GM21529 (cell line): ENCODE data around the gene RPAP3.

ENCODE experiments used
- ATAC-seq: cut with Tn5 transposase; IDR thresholded peaks from one replicate; pipeline ENCODE4 v1.9.1; 2021; ENCODE audit not compliant: unreplicated experiment

RPAP3 gene

DNA sequence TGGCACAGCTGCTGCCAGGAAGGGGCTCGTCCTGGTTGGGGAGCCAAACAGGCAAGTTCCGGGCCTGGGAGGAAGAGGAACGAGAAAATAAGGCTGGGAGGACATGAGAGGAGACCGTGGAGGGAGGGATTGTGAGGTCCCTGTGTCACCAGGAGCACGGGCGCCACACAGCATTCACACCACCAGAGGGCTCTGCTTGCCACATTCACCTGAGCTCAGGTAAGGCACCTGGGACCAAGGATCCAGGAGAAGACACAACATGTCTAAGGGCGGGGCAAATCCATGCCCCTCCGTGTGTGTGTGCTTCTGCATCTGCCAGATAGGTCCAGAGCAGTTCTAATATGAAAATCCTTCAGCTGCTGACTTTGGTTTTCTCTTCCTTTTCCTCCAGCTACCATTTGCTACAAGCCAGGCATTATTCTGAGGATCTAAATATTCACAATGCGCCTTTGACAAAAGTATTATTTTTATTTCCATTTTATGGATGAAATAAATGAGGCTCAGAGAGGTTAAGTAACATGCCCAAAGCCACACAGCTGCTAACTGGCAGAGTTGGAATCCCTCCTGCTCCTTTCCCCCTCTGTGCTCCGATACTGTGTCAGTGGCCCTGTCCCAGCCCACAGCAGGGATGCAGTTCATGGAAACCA is 38.3 kb upstream of the RPAP3 start:
- ATAC-seq = no peak

DNA sequence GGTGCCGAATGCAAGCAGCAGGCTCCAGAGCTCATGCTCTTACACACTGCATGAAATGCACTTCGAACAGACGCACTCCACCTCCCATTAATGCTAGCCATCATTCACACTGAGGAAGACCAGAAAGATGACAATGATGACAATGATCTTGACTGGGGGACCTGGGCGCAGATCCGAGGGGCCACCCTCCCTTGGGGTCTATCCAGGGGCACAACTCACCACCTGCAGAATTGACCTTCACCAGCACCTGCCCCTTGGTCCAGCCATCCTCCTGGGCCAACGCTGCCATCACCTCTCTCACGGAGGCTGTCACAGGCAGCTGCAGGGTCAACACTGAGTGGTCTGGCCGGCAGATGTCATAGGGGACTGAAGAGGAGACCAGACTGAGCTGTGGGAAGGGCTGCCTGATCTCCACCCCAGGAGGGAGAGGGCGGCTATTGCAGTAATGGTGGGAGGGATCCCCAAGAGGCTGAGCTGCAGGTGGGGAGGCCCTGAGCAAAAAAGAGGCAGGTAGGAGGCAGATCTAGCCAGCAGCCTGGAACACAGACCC is 37.6 kb upstream of the RPAP3 start:
- ATAC-seq = no peak

DNA sequence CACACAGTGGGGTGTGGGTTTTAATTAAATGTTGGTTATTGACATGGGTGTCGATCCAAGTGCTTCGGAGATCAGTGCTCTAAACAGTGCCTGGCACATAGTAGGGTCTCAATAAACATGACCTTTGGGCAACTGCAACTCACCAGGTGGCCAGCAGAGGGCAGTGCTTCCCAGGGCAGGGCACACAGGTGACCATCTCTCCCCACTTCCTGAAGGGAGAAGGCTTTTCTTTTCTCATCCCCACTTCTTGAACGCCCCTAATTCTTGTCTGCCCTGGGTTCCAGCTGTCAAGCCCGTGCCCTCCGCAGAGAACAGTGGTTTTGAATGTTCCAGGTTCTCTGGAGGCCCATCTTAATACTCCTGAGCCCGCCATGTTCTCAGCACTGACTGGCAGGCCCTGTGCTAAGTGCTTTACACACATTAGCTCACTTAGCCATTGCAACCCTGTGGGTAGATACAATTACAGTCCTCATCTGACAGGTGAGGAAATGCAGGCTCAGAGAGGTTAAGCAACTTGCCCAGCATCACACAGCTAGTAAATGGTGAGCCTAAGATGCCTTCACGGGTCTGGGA is 36.5 kb upstream of the RPAP3 start:
- no peak for ATAC-seq

DNA sequence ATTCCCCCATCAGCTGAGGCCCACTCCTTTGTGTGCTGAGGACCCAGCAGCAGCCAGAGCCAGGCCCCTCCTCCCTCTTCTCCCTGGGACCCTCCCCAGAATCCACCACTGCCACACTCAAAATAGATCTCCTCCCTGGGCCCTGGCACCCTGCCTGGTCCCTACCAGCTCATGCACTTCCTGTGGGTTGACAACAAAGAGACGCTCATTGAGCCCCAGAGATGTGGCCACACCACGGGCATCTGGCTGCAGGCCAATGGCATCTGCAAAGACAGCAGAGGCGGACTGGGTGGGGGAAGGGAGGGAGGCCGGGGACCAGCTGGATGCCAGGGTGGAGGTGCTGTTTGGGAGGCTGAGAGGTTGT is 35.5 kb upstream of the RPAP3 start:
- no peak for ATAC-seq

DNA sequence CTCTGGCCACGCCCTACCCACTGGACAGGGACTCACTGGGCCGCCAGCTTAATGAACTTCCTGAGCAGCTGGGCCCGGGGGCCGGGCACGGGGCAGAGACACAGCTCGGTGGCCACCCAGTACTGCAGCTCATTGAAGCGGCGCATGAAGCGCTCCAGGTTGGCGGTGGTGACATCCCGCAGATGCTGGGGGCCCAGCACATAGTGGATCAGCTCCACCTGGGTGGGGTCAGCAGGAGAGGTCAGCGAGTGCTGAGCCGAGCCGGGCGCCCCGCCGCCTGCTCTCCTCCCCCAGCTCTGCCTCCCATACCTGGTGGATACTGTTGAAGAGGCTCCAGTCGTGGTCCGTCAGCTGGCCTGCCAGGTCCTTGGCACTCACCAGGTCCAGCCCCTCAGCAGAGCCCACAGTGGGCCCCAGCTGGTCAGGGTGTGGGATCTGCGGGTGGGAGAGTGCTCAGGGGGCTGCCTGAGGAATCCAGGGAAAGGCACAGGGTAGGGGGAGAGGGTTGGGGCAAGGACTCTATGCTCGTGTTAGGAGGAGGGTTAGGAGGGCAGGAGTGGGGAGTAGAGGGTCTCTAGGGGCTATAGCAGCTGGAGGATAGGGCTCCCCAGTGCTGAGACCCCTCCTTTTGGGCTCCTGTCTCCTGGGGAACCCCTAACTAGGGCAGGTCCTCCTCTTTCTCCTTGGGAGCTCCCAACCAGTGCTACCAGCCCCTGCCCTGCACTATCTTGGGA is 34.9 kb upstream of the RPAP3 start:
- ATAC-seq = peak; percentile 47

DNA sequence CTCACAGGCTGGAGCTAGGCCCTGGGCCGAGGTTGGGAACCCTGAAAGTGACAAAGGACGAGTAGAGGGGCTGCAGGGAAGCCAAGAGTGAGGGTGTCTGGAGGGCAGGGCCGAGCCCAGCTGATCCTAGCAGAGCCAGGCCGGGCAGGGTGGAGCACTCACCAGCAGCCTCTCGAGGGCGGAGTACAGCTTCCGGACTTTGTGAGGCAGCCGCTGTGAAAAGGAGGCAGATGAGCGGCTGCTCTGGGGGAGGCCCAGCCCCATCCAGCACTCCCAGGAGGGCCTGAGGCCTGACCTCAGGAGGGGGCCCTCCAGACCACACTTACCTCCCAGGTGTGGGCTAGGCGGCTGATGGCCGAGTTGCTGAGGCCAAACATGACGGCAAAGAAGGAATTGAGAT is 34.1 kb upstream of the RPAP3 start:
- peak; percentile 69 for ATAC-seq

DNA sequence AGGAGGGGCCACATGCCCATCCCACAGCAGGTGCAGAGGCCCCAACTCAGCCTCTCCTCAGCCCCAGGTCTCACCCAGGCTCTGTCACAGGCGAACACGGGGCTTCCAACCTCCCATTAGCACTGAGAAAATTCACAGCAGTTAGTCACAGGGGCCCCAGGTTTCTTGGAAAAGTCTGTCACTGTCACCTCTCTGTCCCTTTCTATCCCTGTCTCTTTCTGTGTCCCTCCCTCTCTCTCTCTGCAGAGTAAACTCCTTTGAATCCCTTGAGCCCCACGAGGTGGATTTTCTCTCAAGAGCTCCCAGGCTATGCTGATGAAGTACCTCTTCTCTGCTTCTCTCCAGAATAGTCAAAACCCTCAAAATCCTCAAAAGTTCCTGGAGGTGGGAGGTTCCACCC is 33.5 kb upstream of the RPAP3 start:
- no peak for ATAC-seq

DNA sequence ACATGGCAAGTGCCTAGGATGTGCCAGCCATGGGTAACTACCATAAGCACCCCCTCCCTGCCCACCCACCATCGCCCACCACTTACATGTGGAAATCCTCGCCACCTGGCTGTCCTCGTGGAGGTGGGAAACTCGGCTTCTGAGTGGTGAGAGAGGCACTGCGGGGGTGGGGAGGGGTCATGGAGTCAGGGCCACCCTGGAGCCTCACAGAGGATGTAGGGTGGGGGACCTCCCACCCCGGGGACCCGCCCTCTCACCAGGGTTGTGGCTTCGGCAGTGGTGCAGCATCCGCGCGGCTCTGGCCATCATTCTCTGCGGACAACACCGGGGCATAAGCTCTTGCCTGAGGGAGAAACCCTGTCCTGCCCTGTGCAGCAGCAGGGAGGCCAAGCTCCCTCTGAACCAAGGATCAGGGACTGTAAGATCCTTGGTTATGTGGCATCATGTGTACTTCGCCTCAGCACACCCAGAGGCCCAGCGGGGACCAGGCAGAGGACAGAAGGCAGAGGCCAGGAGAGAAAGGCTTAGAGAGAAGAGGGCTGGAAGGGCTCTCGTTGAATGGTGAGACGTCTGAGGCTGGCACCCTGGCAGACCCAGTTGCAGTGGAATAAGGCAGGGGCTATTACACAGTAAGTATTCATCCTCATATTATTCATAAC is 32.2 kb upstream of the RPAP3 start:
- ATAC-seq = no peak

DNA sequence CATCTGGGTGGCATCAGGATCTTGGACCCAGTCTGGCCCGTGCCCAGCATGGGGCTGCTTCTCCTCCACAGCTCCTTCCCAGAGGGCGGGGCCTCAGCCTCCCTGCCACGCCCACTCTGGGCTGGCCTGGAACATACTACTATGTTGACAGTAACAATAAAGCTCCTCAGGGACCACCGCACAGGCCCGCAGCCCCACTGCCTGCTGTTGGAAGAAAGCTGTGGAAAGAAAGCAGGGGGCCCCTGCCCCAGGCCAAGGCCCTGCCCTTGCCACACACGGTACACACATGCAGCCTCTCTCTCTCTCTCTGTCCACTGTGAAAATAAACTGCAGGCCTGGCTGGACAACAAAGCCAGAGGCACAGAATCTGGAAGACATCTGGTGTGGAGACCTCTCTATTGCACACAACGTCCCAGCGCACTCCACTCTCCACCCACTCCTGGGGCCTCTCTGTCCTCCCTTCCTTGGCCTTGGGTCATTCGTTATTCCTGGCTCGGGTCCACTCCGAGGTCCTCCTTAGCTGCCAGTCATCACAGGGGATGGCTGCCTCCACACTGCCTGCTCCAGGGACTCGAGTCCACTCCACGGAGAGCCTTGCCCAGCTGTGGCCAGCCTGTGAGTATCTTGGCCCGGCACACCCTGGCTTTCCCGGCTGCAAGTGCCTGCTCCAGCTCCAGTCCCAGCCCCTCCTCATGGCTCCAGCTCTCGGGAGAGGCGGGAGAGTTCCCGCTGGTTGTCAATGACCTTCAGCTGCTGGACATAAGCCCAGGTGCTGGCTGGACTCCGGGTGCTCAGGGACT is 31.2 kb upstream of the RPAP3 start:
- no peak for ATAC-seq

DNA sequence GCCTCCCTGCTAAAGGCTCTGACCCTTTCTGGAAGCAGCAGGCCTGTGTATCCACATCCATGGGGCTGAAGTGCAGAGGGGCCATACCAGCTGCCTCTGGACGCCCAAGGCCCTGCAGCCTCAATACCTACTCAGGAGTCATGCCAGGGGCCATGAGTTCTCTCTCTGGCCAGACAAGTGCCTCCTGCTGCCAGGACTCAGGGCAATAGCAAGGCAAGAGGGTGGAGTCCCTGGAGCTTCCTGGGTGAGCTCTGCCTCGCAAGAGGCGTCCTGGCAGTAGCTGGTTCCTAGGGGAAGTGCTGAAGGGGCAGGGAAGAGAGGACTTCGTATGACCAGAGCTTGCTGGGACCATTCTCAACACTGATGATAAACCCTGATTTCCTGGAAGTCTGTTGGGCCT is 30.4 kb upstream of the RPAP3 start:
- no peak for ATAC-seq

DNA sequence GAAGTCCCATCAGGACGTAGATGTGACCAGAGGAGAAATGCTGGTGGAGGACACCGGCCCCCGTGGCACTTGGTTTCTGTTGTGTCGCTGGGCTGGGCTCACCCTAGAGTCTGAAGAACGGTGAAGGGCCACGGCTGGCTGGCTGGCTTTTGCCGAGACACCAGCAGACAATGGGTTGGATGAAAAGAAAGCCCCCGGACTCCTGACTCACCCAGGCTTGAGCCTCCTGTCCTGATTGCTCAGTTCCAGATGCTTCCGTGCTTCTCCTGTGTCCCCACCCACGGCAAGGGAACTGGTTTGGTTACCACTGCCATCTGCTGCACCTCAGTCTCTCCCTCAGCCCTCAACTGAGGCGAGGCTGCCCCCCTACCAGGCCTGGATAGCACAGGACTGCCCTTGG is 29.8 kb upstream of the RPAP3 start:
- ATAC-seq = no peak

DNA sequence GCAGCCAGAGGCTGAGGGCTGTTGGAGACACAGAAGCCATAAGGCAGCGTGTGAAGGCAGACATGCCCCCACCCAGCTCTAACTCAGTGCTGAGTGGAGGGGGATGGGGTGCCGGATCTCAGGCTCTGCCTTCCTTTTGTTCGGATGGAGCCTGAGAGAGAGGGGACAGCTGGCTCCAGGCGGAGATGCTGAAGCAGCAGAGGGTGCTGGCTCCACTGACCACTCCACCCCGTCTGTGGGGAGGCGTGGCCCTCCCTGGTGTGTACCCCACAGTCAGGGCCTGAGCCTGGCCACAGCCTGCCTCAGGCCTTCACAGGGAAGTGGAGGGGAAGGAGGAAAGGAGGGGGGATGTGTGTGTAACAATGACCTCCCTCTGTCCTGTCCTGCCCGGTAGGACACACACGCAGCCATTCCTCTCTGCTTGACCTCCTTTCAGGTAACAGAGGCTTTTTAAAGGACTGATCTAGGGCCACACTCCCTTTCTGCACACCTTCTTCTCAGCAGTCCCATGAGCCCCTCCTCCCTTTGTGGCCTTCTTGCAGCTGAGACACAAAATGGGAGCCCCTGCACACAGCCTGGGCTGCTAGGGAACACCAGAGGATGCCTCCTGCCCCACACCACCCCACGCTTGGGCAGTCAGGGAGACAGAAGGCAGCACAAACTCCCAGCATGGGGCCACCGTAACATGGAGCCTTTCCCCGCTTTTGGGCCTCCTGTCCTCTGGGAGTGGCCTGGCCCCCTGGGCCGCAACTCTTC is 29.1 kb upstream of the RPAP3 start:
- no peak for ATAC-seq

DNA sequence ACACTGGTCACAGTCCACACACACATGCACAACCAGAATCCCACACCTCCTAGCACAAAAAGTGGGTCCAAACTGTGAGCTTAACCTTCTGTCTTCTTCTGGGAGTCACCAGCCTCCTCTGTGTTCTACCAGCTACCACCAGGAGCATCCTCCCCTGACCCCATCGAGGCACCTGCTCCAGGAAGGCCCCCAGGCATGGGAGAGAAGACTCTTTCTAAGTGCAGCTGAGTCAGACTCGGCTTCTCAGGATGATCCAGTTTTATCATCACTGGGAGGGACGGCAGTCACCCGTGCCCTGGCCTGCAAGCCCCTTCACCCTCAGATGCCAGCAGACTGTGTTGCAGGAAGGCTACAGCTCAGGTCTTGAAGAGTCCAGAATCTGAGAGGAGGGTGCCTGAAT is 27.3 kb upstream of the RPAP3 start:
- no peak for ATAC-seq

DNA sequence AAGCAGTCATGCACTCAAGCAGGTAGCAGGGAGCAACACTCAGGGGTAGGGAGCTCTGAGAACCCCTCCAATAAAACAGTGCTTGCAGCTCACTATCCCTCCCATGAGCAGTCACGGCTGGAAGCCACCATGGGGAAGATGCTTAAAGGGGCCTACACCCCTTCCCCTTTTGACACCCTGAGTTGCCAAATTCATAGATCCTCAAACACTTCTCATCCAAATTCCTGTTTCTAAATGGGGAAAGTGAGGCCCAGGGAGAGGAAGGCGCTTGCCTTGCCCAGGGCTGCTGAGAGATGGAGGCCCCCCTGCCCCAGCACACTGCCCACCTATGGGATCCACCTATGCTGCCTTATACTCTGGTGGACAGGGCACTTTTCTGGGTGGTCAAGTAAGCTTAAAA is 26.7 kb upstream of the RPAP3 start:
- ATAC-seq = no peak

DNA sequence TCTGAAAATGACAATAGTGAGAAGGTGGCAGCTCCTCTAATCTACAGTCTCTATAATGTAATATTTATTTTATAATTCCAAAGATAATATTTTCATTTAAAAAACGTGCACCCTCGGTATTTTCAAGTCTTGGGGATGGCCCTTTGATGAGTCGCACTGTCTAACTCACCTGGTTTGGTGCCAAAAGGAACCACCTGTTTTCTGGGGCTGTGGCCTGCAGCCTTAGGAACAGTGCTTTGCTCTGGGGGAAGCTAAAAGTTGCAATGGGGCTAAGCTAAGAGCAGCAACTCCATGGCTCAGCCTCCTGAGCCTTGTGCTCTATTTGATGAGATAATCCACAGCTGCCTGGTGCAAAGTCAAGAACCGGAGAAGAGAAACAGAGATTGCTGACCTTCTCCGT is 25.9 kb upstream of the RPAP3 start:
- ATAC-seq = no peak

DNA sequence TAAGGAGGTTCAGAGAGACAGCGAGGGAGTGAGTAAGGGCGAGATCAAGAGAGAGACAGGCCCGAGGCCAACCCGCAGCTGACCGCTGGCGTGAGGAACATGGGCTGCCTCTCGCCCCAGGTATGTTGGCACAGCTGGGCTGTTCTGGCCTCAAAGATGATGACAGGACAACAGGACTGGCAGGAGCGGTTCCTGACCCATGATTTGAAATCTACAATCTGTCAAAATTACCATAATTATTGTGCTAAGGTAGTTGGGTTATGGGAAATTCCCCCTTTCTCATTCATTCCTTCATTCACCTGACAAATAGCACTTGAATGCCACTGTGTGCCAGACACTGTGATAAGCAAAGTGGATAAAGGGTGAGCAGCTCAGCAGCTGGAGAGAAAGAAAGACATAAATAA is 24.5 kb upstream of the RPAP3 start:
- ATAC-seq = no peak

DNA sequence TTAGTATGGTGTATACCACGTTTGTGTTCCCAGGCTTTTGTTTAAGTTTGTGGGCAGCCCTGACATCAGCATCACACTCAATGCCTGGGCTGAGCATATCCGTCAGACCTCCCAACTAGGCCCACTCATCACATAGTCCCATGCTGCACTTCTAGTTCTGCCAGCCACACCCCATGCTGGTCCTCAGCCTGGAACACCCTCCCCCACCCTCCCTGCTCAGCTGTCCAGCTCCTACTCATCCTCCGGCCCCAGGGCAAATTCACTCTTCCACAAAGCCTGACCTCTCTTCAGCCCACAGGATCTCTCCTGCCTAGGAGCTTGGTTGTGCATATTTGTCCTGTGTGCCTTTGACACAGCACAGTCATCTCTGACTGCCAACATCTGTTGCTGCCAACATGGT is 23.4 kb upstream of the RPAP3 start:
- no peak for ATAC-seq

DNA sequence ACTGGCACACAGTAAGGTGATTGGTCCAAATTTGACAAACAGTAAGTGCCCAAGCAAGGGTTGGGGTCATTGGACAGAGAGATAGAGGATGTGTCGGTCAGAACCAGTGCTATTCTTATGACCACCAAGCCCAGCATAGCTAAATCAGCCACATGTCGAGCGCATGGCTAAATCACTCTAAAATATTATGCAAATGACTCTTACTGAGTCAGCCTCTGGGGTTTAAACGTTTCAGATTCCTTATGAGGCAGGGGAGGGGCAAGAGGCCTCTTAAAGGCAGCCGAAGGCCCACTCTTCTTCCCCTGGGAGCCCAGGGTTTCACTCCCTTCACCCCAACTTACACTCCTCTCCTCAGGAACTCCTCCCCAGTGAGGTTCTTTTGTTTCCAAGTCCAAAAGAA is 20.1 kb upstream of the RPAP3 start:
- peak; percentile 86 for ATAC-seq

DNA sequence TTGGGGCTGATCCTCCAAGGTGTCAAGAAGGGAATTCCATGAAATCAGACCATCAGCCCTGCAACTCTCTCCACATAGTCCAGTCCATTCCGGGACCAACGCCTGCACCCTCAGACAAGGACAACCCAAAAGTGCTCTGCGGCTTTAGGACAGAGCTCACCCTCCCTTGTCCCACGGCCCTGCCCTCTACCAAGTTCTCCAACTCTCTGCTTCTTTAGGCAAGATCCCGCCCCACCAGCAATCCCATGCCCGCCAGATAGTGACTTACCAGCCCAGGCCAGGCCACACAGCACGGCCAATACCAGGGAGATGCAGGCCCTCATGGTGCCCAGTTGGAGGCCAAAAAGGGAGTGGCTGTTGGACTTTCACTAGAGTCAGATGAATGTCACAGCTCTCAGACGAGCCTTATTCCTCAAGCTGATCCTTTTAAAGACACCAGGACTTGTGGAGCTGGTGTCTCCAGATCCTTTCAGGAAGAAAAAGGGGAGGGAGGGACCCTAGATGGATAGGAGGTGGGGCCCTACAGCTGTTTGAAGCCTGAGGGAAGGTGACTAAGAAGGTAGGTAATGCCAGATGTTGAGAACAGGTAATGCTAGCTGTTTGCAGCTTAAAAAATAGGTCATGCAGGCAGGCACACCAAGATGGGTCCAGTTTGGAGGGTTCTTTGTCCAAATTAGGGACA is 19.4 kb upstream of the RPAP3 start, which contains the start of gene ENDOU:
Gene ENDOU, minus strand, starts transcription at position 400 of the 682 bp plus-strand sequence. Its CDS starts 77 bp downstream, at position 323.
- no peak for ATAC-seq
